MCF 10A (cell line): ENCODE data around the gene DGAT2L6. TPM values are rescaled to one million over a fixed set of nuclear protein-coding genes. Genes with fewer than 3 reads are reported as not detected.

Experiments used
- BruUV-seq: library from RNA; stranded (reverse); fragments of 400-500 nt; replicated peaks from 2 replicates; lab custom pipeline; 2021; lab: Mats Ljungman, UMichigan
- CTCF ChIA-PET: fragments of 300-600 bp; sonication (Branson Sonifier 250); formaldehyde crosslinking; extraction: SDS; loops from one replicate; lab custom pipeline; 2021; ENCODE audit warnings: antibody characterized with exemption, inconsistent platforms; lab: Yijun Ruan, JAX
- POLR2A ChIA-PET: fragments of 300-600, 350-650 bp; sonication (Branson Sonifier 250); formaldehyde crosslinking; extraction: SDS; loops from one replicate; lab custom pipeline; 2020; ENCODE audit warnings: antibody characterized with exemption, inconsistent platforms; lab: Yijun Ruan, JAX
- DNase-seq: peaks from one replicate; pipeline ENCODE4 v3.0.0-alpha.2; 2018; ENCODE audit not compliant: unreplicated experiment
- H3K27ac Mint-ChIP-seq: one replicate; pipeline ENCODE4 v1.8.0; 2022; ENCODE audit warnings: mild to moderate bottlenecking, low read depth, mixed read lengths; ENCODE audit not compliant: unreplicated experiment
- H3K27me3 Mint-ChIP-seq: one replicate; pipeline ENCODE4 v1.8.0; 2022; ENCODE audit warnings: mixed read lengths; ENCODE audit not compliant: insufficient read depth, unreplicated experiment
- H3K36me3 Mint-ChIP-seq: one replicate; pipeline ENCODE4 v1.8.0; 2022; ENCODE audit warnings: mild to moderate bottlenecking, moderate library complexity, mixed read lengths; ENCODE audit not compliant: insufficient read depth, unreplicated experiment
- H3K4me1 Mint-ChIP-seq: one replicate; pipeline ENCODE4 v1.8.0; 2022; ENCODE audit warnings: mixed read lengths; ENCODE audit not compliant: insufficient read depth, unreplicated experiment
- H3K4me3 Mint-ChIP-seq: one replicate; pipeline ENCODE4 v1.8.0; 2022; ENCODE audit warnings: mild to moderate bottlenecking, moderate library complexity, mixed read lengths; ENCODE audit not compliant: unreplicated experiment
- H3K9me3 Mint-ChIP-seq: one replicate; pipeline ENCODE4 v1.8.0; 2022; ENCODE audit warnings: mixed read lengths; ENCODE audit not compliant: unreplicated experiment
- CTCF ChIP-seq: fragments of 200-600 bp; IDR thresholded peaks from one replicate; pipeline ENCODE4 v1.8.0; 2022; ENCODE audit warnings: antibody characterized with exemption, mild to moderate bottlenecking; ENCODE audit not compliant: unreplicated experiment
- intact Hi-C: fragments of 100-400 bp; cut with micrococcal nuclease; formaldehyde crosslinking; loops from 2 replicates; pipeline ENCODE4 v1.14.1; 2022
- total RNA-seq: library from RNA; stranded (reverse); gene quantifications from 2 replicates; pipeline ENCODE4 v1.2.3, GENCODE V29; 2022

The DGAT2L6 gene
- total RNA-seq, 1 experiment from 2014 or later = not detected

GRCh38 chrX:70226687-70227086, 49.4 kb downstream of the DGAT2L6 start:
- no peak overlapping the region for H3K4me3 Mint-ChIP-seq
- no peak overlapping the region for H3K27ac Mint-ChIP-seq
- intact Hi-C loops = no loop called here
- DNase-seq = no peak
- H3K9me3 Mint-ChIP-seq = no peaks in the 10 kb centered on the region
- POLR2A ChIA-PET = no interaction called here
- H3K27me3 Mint-ChIP-seq = peaks cover 29% of the 10 kb centered on the region
- CTCF ChIA-PET = no interaction called here
- no TSS peak for BruUV-seq
- no peak for TF ChIP-seq CTCF
- H3K4me1 Mint-ChIP-seq = no peaks in the 10 kb centered on the region
- H3K36me3 Mint-ChIP-seq = no peaks in the 10 kb centered on the region

GRCh38 chrX:70231666-70232065, 54.4 kb downstream of the DGAT2L6 start:
- ChIA-PET CTCF (no interaction called here), POLR2A (no interaction called here)
- H3K27me3 Mint-ChIP-seq = peaks cover 64% of the 10 kb centered on the region
- intact Hi-C loops = no loop called here
- no peak for TF ChIP-seq CTCF
- peaks cover 8% of the 10 kb centered on the region for H3K9me3 Mint-ChIP-seq
- H3K36me3 Mint-ChIP-seq = no peaks in the 10 kb centered on the region
- no peaks in the 10 kb centered on the region for H3K4me1 Mint-ChIP-seq
- no TSS peak for BruUV-seq
- DNase-seq = no peak
- H3K27ac Mint-ChIP-seq = no peak overlapping the region
- H3K4me3 Mint-ChIP-seq = no peak overlapping the region

GRCh38 chrX:70234355-70234754, 57.1 kb downstream of the DGAT2L6 start, which contains the start of gene AWAT1:
Gene AWAT1, plus strand, starts transcription at chrX:70234655. Its CDS starts 41 bp downstream, at chrX:70234696.
- intact Hi-C loops = no loop called here
- POLR2A ChIA-PET = no interaction called here
- no peak within 1 kb of the TSS for H3K27ac Mint-ChIP-seq
- no peak for DNase-seq
- TF ChIP-seq CTCF = no peak
- H3K27me3 Mint-ChIP-seq = peaks cover 56% of the 10 kb centered on the region
- H3K36me3 Mint-ChIP-seq = no peaks in the 10 kb centered on the region
- H3K4me1 Mint-ChIP-seq = no peaks in the 10 kb centered on the region
- no peak within 1 kb of the TSS for H3K4me3 Mint-ChIP-seq
- peaks cover 8% of the 10 kb centered on the region for H3K9me3 Mint-ChIP-seq
- CTCF ChIA-PET = no interaction called here
- no TSS peak for BruUV-seq

GRCh38 chrX:70240751-70241150, 63.5 kb downstream of the DGAT2L6 start:
- H3K9me3 Mint-ChIP-seq = no peaks in the 10 kb centered on the region
- intact Hi-C loops = no loop called here
- no peaks in the 10 kb centered on the region for H3K36me3 Mint-ChIP-seq
- no peak overlapping the region for H3K27ac Mint-ChIP-seq
- POLR2A ChIA-PET = interaction anchor here (0.6 kb wide), 1 partner anchor 13 kb away, joined by 3 read pairs; no protein-coding TSS in a partner anchor
- no peak overlapping the region for H3K4me3 Mint-ChIP-seq
- no TSS peak for BruUV-seq
- no peaks in the 10 kb centered on the region for H3K4me1 Mint-ChIP-seq
- TF ChIP-seq CTCF = no peak
- CTCF ChIA-PET = no interaction called here
- DNase-seq = no peak
- H3K27me3 Mint-ChIP-seq = peaks cover 23% of the 10 kb centered on the region
